ENCODE data around the gene PRKCH. TPM values are rescaled to one million over a fixed set of nuclear protein-coding genes. Genes with fewer than 3 reads are reported as not detected.

PRKCH gene
- total RNA-seq, 1 experiment from 2014 or later, result 5.2 TPM

GRCh38 chr14:61483476-61483875, 162.1 kb downstream of the PRKCH start:
- no peaks in the 10 kb centered on the region for H3K27me3 ChIP-seq (ENCODE audit: insufficient read depth, low read length)
- no peaks in the 10 kb centered on the region for H3K79me1 ChIP-seq (ENCODE audit: insufficient read depth, low read depth, low read length, poor library complexity, severe bottlenecking)
- H3K9me3 Mint-ChIP-seq, result no peaks in the 10 kb centered on the region
- no peak overlapping the region for H4K8ac ChIP-seq (replicated peaks; ENCODE audit: insufficient read length, low read depth, low read length)
- no peak overlapping the region for H3K23ac ChIP-seq (ENCODE audit: insufficient read length, low read depth, low read length)
- H3K4ac ChIP-seq (ENCODE audit: low read depth, low read length), result no peak overlapping the region
- H3K36me3 Mint-ChIP-seq (ENCODE audit: insufficient read depth in 1 of 3, low read depth in 3 of 3), result no peaks in the 10 kb centered on the region
- no peak for DNase-seq
- no peak overlapping the region for H3K56ac ChIP-seq (ENCODE audit: insufficient read length, low read depth, low read length)
- no peak overlapping the region for H2BK12ac ChIP-seq (ENCODE audit: insufficient read length, low read depth, low read length)
- H3T11ph ChIP-seq (ENCODE audit: low read length), result no peak overlapping the region
- H3K14ac ChIP-seq (ENCODE audit: insufficient read depth, low read length), result no peak overlapping the region
- H3K4me2 ChIP-seq (ENCODE audit: insufficient read depth, insufficient read length, low read length), result no peak overlapping the region
- peak overlapping the region in 1 of 3 experiments; percentile 56; a peak in 2 of 7 replicates for H3K27ac Mint-ChIP-seq
- TF ChIP-seq, protein P1, sequence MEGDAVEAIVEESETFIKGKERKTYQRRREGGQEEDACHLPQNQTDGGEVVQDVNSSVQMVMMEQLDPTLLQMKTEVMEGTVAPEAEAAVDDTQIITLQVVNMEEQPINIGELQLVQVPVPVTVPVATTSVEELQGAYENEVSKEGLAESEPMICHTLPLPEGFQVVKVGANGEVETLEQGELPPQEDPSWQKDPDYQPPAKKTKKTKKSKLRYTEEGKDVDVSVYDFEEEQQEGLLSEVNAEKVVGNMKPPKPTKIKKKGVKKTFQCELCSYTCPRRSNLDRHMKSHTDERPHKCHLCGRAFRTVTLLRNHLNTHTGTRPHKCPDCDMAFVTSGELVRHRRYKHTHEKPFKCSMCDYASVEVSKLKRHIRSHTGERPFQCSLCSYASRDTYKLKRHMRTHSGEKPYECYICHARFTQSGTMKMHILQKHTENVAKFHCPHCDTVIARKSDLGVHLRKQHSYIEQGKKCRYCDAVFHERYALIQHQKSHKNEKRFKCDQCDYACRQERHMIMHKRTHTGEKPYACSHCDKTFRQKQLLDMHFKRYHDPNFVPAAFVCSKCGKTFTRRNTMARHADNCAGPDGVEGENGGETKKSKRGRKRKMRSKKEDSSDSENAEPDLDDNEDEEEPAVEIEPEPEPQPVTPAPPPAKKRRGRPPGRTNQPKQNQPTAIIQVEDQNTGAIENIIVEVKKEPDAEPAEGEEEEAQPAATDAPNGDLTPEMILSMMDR (conservative IDR thresholded peaks at IDR 0.05), result no peak
- H3K4me1 ChIP-seq (ENCODE audit: insufficient read depth, low read length), result no peaks in the 10 kb centered on the region; the same call in 1 of the 2 replicates
- no peak overlapping the region for H3K18ac ChIP-seq (ENCODE audit: insufficient read length, low read depth, low read length)
- peaks cover 31 to 36% of the 10 kb centered on the region in 2 experiments for H3K4me1 Mint-ChIP-seq
- H3K9ac ChIP-seq (ENCODE audit: extremely low read depth, insufficient read length, low read length), result no peak overlapping the region
- no peaks in the 10 kb centered on the region for H3K79me2 ChIP-seq (ENCODE audit: insufficient read depth, low read length)
- no peak overlapping the region for H3K4me3 Mint-ChIP-seq
- H2AFZ ChIP-seq (ENCODE audit: low read length), result no peak overlapping the region
- no CpG with 5 or more reads among the region's 7 CpGs for WGBS (ENCODE audit: extremely low coverage, insufficient read length, low lambda C conversion rate)
- no peaks in the 10 kb centered on the region for H3K23me2 ChIP-seq (ENCODE audit: insufficient read length, low read depth, low read length, poor library complexity, severe bottlenecking)
- no peak overlapping the region for H4K5ac ChIP-seq (ENCODE audit: insufficient read length, low read depth, low read length)
- no peaks in the 10 kb centered on the region for H3K9me3 ChIP-seq (ENCODE audit: control insufficient read depth, low read depth, low read length)
- no peak overlapping the region for H4K91ac ChIP-seq (ENCODE audit: insufficient read length, low read depth, low read length)
- H2BK5ac ChIP-seq (ENCODE audit: insufficient read length, low read length), result no peak overlapping the region
- H2BK15ac ChIP-seq (ENCODE audit: low read depth, low read length), result no peak overlapping the region
- no peaks in the 10 kb centered on the region; the same call in 1 of the 2 replicates for H3K27me3 Mint-ChIP-seq (ENCODE audit: low read depth)
- no peaks in the 10 kb centered on the region for H4K20me1 ChIP-seq (ENCODE audit: control insufficient read depth, insufficient read depth, insufficient read length)
- no peak overlapping the region for H2BK120ac ChIP-seq (ENCODE audit: low read depth, low read length, poor library complexity, severe bottlenecking)
- no peak overlapping the region for H2AK5ac ChIP-seq (ENCODE audit: insufficient read length, low read length)
- no peak overlapping the region for H3K27ac ChIP-seq (ENCODE audit: insufficient read length, low read depth, low read length)
- H2BK20ac ChIP-seq (ENCODE audit: low read depth, low read length, poor library complexity, severe bottlenecking), result no peak overlapping the region
